ENCODE measurements around the gene C1QTNF8. TPM values are rescaled to one million over a fixed set of nuclear protein-coding genes. Genes with fewer than 3 reads are reported as not detected.

C1QTNF8 gene
- total RNA-seq, 2 experiments from 2014 or later = not detected

- Mint-ChIP-seq H3K4me1 (no peaks in the 10 kb centered on the region), H3K36me3 (ENCODE audit: low read depth) (no peaks in the 10 kb centered on the region), H3K27ac (no peak overlapping the region), H3K4me3 (no peak overlapping the region), H3K27me3 (no peaks in the 10 kb centered on the region), H3K9me3 (peaks cover 5% of the 10 kb centered on the region)
- peak; percentile 41 for DNase-seq
- POLR2A ChIA-PET = no interaction called here
- CTCF ChIA-PET = interaction anchor here (0.6 to 1.7 kb wide), 6 partner anchors 9 to 164 kb away, joined by 3 to 6 read pairs (median 3); no protein-coding TSS in a partner anchor
These were observed 38.7 kb downstream of the C1QTNF8 start for GRCh38 chr16:1057252-1057932.

GRCh38 chr16:1056196-1056595 lies 39.8 kb downstream of the C1QTNF8 start:
- peaks cover 5% of the 10 kb centered on the region for H3K9me3 Mint-ChIP-seq
- H3K4me3 Mint-ChIP-seq = no peak overlapping the region
- H3K27me3 Mint-ChIP-seq = no peaks in the 10 kb centered on the region
- no peak for DNase-seq
- no peaks in the 10 kb centered on the region for H3K36me3 Mint-ChIP-seq (ENCODE audit: low read depth)
- ChIA-PET CTCF (interaction anchor here (0.9 to 1.4 kb wide), 2 partner anchors 8 to 16 kb away, joined by 3 to 4 read pairs; no protein-coding TSS in a partner anchor), POLR2A (no interaction called here)
- no peaks in the 10 kb centered on the region for H3K4me1 Mint-ChIP-seq
- no peak overlapping the region for H3K27ac Mint-ChIP-seq

- CTCF ChIA-PET = interaction anchor here (0.6 to 1.4 kb wide), 3 partner anchors 9 to 82 kb away, joined by 3 to 5 read pairs (median 4); no protein-coding TSS in a partner anchor
These were observed 40.5 kb downstream of the C1QTNF8 start for GRCh38 chr16:1055557-1055924.

DNA sequence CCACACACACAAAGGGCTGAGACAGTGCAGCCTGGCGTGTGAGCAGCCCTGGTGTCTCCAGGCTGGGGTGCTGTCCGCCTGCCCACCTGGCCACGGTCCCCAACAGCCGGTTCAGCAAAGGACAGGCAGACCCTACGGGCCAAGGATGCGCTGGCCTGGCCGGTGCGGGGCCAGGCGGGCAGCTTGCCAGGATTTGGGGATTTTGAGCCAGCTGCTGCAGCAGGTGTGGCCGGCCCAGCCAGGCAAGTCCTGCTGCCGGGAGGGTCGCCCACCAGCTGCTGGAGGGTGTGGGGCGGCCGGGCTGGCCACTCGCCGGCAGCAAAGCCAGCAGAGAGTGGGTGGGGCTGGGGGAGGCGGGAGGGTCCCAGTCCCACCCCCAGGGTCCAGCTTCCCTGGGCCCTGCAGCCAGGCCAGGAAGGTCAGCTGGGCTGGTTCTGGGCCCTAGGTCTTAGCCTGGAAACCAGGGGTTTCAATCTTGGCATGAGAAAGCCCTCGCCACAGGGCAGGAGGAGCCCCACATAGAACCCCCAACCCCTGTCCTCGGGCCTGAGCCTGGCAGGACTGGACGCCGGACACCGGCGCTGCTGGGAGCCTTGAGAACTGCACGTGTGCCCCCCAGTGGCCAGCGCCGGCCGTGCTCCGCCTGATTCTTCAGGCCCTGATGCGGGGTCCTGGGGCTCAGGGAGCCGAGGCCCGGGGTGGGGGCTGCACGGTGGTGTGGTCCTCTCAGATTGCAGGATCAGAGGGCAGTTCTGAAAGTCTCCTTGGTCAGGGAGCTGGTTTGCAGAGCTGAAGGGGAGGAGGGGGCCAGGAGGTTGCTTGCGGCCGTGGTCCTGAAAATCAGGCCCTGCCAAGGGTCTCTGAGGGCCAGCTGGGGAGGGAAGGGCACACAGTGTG lies 41.1 kb downstream of the C1QTNF8 start:
- Mint-ChIP-seq H3K27me3 (no peaks in the 10 kb centered on the region), H3K4me1 (no peaks in the 10 kb centered on the region), H3K9me3 (peaks cover 5% of the 10 kb centered on the region), H3K36me3 (ENCODE audit: low read depth) (no peaks in the 10 kb centered on the region), H3K4me3 (no peak overlapping the region), H3K27ac (no peak overlapping the region)
- POLR2A ChIA-PET = no interaction called here
- peak; percentile 27 for DNase-seq
- CTCF ChIA-PET = interaction anchor here (0.6 to 1.4 kb wide), 3 partner anchors 10 to 81 kb away, joined by 3 to 5 read pairs (median 4); no protein-coding TSS in a partner anchor

More at GRCh38 chr16:1055557-1055924, 40.5 kb downstream of the C1QTNF8 start:
- no peak overlapping the region for H3K4me3 Mint-ChIP-seq
- DNase-seq = no peak
- H3K36me3 Mint-ChIP-seq (ENCODE audit: low read depth) = no peaks in the 10 kb centered on the region
- no peak overlapping the region for H3K27ac Mint-ChIP-seq
- peaks cover 5% of the 10 kb centered on the region for H3K9me3 Mint-ChIP-seq
- no peaks in the 10 kb centered on the region for H3K4me1 Mint-ChIP-seq
- POLR2A ChIA-PET = no interaction called here
- no peaks in the 10 kb centered on the region for H3K27me3 Mint-ChIP-seq

DNA sequence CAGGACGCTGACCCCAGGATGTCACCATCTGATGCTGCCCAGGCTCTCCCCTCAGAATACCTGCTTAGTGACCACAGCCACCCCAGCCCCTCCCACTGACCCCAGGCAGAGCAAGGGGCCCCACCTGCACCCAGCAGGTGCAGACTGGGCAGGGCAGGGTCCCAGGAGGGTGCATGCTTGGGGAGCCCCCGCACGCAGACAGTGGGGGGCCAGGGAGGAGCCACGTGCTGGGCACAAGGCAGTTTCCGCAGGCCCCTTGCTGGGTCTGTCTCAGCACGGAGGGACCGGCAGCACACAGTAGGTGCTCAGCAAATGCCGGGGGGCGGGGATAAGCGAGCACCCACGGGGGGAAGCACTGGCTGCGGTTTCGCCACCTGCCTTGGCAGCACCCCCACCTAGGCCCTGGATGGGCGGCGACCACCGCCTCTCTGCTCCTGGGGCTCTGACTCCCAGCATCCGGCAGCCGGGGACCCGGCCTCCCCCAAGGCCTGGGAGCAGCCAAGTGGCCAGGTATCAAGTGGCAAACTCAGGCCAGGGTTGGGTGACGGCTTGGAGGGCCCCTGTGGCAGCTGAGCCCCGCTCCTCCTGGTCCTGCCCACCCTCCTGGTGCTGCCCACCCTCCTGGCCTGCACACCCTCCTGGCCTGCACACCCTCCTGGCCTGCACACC lies 42.2 kb downstream of the C1QTNF8 start:
- H3K4me3 Mint-ChIP-seq = no peak overlapping the region
- ChIA-PET CTCF (no interaction called here), POLR2A (no interaction called here)
- H3K4me1 Mint-ChIP-seq = no peaks in the 10 kb centered on the region
- no peaks in the 10 kb centered on the region for H3K36me3 Mint-ChIP-seq (ENCODE audit: low read depth)
- DNase-seq = no peak
- no peak overlapping the region for H3K27ac Mint-ChIP-seq
- no peaks in the 10 kb centered on the region for H3K27me3 Mint-ChIP-seq
- no peaks in the 10 kb centered on the region for H3K9me3 Mint-ChIP-seq

DNA sequence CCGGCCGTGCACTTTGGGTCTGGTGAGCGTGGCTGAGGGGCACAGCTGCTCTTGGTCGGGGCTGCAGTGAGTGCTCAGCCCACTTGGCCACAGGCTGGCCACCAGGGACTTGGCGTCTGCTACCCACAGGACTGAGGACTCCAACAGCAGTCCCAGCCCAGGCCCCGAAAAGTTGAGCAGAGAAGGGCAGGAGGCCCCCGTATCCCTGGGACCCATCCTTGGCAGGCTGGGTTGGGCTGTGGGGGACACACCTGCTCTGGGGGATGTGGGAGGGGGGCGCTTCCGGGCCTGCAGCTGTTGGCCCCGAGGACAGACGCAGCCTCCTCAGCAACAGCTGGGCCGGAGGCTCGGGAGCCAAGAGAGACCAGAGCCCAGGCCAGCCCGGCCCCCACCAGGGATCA lies 42.9 kb downstream of the C1QTNF8 start:
- no peaks in the 10 kb centered on the region for H3K4me1 Mint-ChIP-seq
- ChIA-PET CTCF (no interaction called here), POLR2A (no interaction called here)
- no peak overlapping the region for H3K27ac Mint-ChIP-seq
- DNase-seq = no peak
- no peaks in the 10 kb centered on the region for H3K36me3 Mint-ChIP-seq (ENCODE audit: low read depth)
- H3K4me3 Mint-ChIP-seq = no peak overlapping the region
- H3K27me3 Mint-ChIP-seq = no peaks in the 10 kb centered on the region
- no peaks in the 10 kb centered on the region for H3K9me3 Mint-ChIP-seq

DNA sequence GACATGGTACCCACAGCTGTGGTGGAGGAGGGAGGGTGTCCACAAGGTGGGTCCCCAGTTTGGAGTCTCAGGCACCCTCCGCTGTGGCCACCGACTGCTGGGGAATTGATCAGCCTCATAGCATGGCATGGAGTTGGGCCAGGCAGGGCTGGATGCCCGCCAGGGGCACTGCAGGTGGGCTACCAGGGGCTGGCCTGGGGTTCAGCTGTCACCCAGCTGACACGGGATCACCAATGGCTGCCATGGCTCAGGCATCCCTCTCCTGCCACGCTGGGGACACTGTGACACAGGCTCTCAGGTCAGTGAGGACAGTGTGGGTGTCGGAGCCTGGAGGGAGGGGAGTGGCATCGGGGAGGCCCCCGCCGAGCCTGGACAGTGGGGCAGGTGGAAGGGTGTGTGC lies 43.3 kb downstream of the C1QTNF8 start:
- no peaks in the 10 kb centered on the region for H3K4me1 Mint-ChIP-seq
- ChIA-PET POLR2A (no interaction called here), CTCF (no interaction called here)
- no peak overlapping the region for H3K27ac Mint-ChIP-seq
- H3K27me3 Mint-ChIP-seq = no peaks in the 10 kb centered on the region
- no peaks in the 10 kb centered on the region for H3K9me3 Mint-ChIP-seq
- no peak overlapping the region for H3K4me3 Mint-ChIP-seq
- H3K36me3 Mint-ChIP-seq (ENCODE audit: low read depth) = no peaks in the 10 kb centered on the region
- DNase-seq = no peak

- no peak for DNase-seq
- CTCF ChIA-PET = no interaction called here
- no peaks in the 10 kb centered on the region for H3K27me3 Mint-ChIP-seq
- POLR2A ChIA-PET = no interaction called here
- H3K9me3 Mint-ChIP-seq = no peaks in the 10 kb centered on the region
- no peaks in the 10 kb centered on the region for H3K4me1 Mint-ChIP-seq
- no peaks in the 10 kb centered on the region for H3K36me3 Mint-ChIP-seq (ENCODE audit: low read depth)
- H3K27ac Mint-ChIP-seq = no peak overlapping the region
- H3K4me3 Mint-ChIP-seq = no peak overlapping the region
These were observed 44.6 kb downstream of the C1QTNF8 start for GRCh38 chr16:1051446-1051845.

DNA sequence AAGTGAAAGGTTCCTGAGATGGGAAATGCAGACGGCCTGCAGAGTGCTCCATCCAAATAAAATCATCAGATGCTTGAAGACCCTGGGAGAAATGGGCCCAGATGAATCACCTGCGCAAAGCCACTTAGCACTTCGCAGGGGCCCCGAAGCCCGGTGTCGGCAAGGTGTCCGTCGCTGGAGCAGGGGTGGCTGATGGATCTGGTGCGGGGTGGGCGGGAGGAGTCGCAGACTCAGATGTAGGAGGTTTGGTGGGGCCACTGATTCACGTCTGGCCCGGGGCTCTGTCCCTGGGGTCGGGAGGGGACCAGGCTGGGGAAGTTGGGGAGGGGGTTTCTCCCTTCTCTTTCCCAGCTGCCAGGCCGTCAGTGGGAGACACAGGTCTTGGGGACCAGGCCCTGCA lies 45.1 kb downstream of the C1QTNF8 start:
- no peaks in the 10 kb centered on the region for H3K27me3 Mint-ChIP-seq
- DNase-seq = no peak
- ChIA-PET POLR2A (no interaction called here), CTCF (no interaction called here)
- H3K4me1 Mint-ChIP-seq = no peaks in the 10 kb centered on the region
- H3K27ac Mint-ChIP-seq = no peak overlapping the region
- H3K4me3 Mint-ChIP-seq = no peak overlapping the region
- no peaks in the 10 kb centered on the region for H3K36me3 Mint-ChIP-seq (ENCODE audit: low read depth)
- no peaks in the 10 kb centered on the region for H3K9me3 Mint-ChIP-seq

GRCh38 chr16:1050516-1050915 lies 45.5 kb downstream of the C1QTNF8 start:
- Mint-ChIP-seq H3K36me3 (ENCODE audit: low read depth) (no peaks in the 10 kb centered on the region), H3K9me3 (no peaks in the 10 kb centered on the region), H3K27ac (no peak overlapping the region), H3K4me1 (no peaks in the 10 kb centered on the region), H3K4me3 (no peak overlapping the region), H3K27me3 (no peaks in the 10 kb centered on the region)
- POLR2A ChIA-PET = no interaction called here
- CTCF ChIA-PET = no interaction called here
- no peak for DNase-seq

DNA sequence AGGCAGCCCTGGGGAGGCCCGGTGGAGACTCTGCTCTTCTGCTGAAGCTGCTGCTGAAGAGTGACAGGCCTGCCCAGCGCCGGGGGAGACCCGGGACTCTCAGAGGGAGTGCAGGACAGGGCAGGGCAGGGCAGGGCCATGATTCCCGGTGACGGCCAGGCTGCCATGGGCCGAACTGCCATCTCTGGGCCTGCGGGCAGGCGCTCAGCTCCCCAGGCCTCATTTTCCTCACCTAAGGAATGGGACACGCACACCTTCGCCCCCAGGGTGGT lies 46.1 kb downstream of the C1QTNF8 start:
- Mint-ChIP-seq H3K9me3 (no peaks in the 10 kb centered on the region), H3K4me3 (no peak overlapping the region), H3K4me1 (no peaks in the 10 kb centered on the region), H3K27ac (no peak overlapping the region), H3K27me3 (no peaks in the 10 kb centered on the region), H3K36me3 (ENCODE audit: low read depth) (no peaks in the 10 kb centered on the region)
- DNase-seq = no peak
- ChIA-PET POLR2A (no interaction called here), CTCF (no interaction called here)

DNA sequence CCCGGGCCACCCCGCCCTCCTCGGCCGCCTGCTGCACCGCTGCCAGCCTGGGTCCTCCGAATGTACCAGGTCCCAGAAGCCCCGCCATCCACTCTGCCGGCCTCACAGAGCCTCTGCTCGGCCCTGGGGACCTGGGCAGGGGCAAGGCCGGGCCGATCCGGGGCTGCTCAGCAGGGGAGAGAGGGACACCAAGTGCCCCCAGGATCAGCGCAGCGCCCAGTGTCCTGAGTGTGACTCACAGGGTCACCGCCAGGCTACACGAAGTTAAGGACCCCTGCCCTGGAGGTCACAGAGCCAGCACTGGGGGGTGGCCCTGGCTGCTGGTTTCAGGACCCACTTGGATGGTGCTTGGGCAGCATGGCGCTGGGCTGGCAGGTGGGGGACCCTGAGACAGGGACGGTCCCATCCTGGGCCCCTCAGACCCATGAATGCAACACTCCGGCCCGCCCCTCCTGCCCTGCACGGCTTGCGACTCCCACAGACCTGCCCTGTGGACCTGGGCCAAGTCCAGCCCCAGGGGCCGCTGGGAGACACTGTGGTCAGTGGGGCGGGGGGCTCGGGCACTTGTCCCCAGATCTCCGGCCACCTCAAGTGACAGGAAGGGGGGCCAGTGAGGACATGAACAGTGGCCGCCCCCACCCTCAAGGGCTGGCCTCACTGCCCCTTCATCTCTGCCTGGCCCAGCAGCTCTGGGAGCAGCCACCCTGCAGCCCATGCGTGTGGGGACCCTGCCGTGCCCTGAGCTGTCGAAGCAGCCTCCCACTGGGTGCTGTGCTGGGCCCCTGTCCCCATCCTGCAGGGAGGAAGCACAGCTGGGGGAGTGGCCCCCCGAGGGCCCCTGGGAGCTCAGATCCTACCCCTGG lies 46.7 kb downstream of the C1QTNF8 start:
- ChIA-PET CTCF (no interaction called here), POLR2A (no interaction called here)
- Mint-ChIP-seq H3K27ac (no peak overlapping the region), H3K4me3 (no peak overlapping the region), H3K9me3 (no peaks in the 10 kb centered on the region), H3K4me1 (no peaks in the 10 kb centered on the region), H3K27me3 (no peaks in the 10 kb centered on the region), H3K36me3 (ENCODE audit: low read depth) (no peaks in the 10 kb centered on the region)
- no peak for DNase-seq
